Stimulated activated CD8-positive, alpha-beta memory T cell treated with anti-CD3 and anti-CD28 coated beads, Interleukin-15, amount 100 ng/mL, for 1 hour (primary cell): ENCODE measurements around the gene TSPY10.
"Not testable (repeated sequence)": the region's sequence is repeated elsewhere in the genome, so short reads cannot be mapped to it uniquely, and the experiment has no call there.

Experiments
- DNase-seq: peaks from one replicate; pipeline ENCODE4 v3.0.0-alpha.2; 2020; ENCODE audit warnings: low read depth

TSPY10 gene, protein sequence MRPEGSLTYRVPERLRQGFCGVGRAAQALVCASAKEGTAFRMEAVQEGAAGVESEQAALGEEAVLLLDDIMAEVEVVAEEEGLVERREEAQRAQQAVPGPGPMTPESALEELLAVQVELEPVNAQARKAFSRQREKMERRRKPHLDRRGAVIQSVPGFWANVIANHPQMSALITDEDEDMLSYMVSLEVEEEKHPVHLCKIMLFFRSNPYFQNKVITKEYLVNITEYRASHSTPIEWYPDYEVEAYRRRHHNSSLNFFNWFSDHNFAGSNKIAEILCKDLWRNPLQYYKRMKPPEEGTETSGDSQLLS

DNA sequence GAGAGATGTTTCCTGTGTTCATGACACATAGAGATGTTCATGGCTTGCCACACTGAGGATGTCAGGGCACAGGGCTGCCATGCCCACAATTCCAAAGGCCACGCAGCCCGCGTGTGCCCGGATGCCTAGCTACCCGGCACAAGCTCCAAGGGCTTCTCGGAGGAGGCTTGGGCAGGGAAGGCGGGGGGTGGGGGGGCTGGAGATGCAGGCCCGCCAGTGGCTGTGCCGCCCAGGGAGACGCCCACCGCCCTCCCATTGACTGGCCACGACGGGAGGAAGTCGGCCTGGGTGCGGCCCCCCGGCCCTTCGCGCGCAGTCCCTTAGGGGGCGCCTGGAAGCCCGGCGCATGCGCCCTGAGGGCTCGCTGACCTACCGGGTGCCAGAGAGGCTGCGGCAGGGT, at the start of gene TSPY10:
Gene TSPY10, plus strand, starts transcription at position 301 of the 400 bp plus-strand sequence. Its CDS starts 46 bp downstream, at position 347.
- not testable (repeated sequence) for DNase-seq

DNA sequence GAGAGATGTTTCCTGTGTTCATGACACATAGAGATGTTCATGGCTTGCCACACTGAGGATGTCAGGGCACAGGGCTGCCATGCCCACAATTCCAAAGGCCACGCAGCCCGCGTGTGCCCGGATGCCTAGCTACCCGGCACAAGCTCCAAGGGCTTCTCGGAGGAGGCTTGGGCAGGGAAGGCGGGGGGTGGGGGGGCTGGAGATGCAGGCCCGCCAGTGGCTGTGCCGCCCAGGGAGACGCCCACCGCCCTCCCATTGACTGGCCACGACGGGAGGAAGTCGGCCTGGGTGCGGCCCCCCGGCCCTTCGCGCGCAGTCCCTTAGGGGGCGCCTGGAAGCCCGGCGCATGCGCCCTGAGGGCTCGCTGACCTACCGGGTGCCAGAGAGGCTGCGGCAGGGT, 40.7 kb upstream of the TSPY10 start, which contains the start of gene TSPY9:
Gene TSPY9, plus strand, starts transcription at position 301 of the 400 bp plus-strand sequence. Its CDS starts 46 bp downstream, at position 347.
- not testable (repeated sequence) for DNase-seq

GRCh38 chrY:9504396-9504795, 23.3 kb upstream of the TSPY10 start:
- DNase-seq: not testable (repeated sequence)

GRCh38 chrY:9516287-9516686, 11.4 kb upstream of the TSPY10 start:
- not testable (repeated sequence) for DNase-seq
